H9 (cell line): ENCODE results near the gene PHACTR1. TPM values are rescaled to one million over a fixed set of nuclear protein-coding genes. Genes with fewer than 3 reads are reported as not detected.

Experiments used
- DNase-seq: peaks from one replicate; pipeline ENCODE4 v3.0.0-alpha.2; 2017
- H2AFZ ChIP-seq: one replicate; pipeline ENCODE4 v1.6.1; 2013; ENCODE audit warnings: mild to moderate bottlenecking, low read length, control low read depth, moderate library complexity
- H2AK5ac ChIP-seq: 2 replicates; pipeline ENCODE4 v1.6.1; 2013; ENCODE audit warnings: low read length, control low read depth, mixed read lengths; ENCODE audit not compliant: insufficient read length
- H2BK120ac ChIP-seq: one replicate; pipeline ENCODE4 v1.6.1; 2013; ENCODE audit warnings: low read depth, mild to moderate bottlenecking, low read length, control low read depth, inconsistent platforms; ENCODE audit not compliant: poor library complexity, severe bottlenecking
- H2BK12ac ChIP-seq: 2 replicates; pipeline ENCODE4 v1.6.1; 2013; ENCODE audit warnings: low read length, control low read depth, mixed read lengths, low read depth; ENCODE audit not compliant: insufficient read length
- H2BK15ac ChIP-seq: 2 replicates; pipeline ENCODE4 v1.6.1; 2013; ENCODE audit warnings: low read depth, low read length, control low read depth
- H2BK20ac ChIP-seq: one replicate; pipeline ENCODE4 v1.6.1; 2013; ENCODE audit warnings: low read depth, mild to moderate bottlenecking, low read length, control low read depth, inconsistent platforms; ENCODE audit not compliant: poor library complexity, severe bottlenecking
- H2BK5ac ChIP-seq: 2 replicates; pipeline ENCODE4 v1.6.1; 2013; ENCODE audit warnings: low read length, control low read depth, mixed read lengths; ENCODE audit not compliant: insufficient read length
- H3K14ac ChIP-seq: 2 replicates; pipeline ENCODE4 v1.6.1; 2013; ENCODE audit warnings: low read length, control low read depth; ENCODE audit not compliant: insufficient read depth
- H3K18ac ChIP-seq: 2 replicates; pipeline ENCODE4 v1.6.1; 2013; ENCODE audit warnings: low read depth, mild to moderate bottlenecking, mixed read lengths, low read length, control low read depth; ENCODE audit not compliant: insufficient read length
- H3K23ac ChIP-seq: 2 replicates; pipeline ENCODE4 v1.6.1; 2013; ENCODE audit warnings: low read length, control low read depth, mixed read lengths, low read depth; ENCODE audit not compliant: insufficient read length
- H3K23me2 ChIP-seq: 2 replicates; pipeline ENCODE4 v1.6.1; 2013; ENCODE audit warnings: low read depth, mild to moderate bottlenecking, mixed read lengths, low read length, control low read depth; ENCODE audit not compliant: insufficient read length, poor library complexity, severe bottlenecking
- H3K27ac ChIP-seq: 2 replicates; pipeline ENCODE4 v1.5.1; 2013; ENCODE audit warnings: low read length, control low read depth, mixed read lengths, low read depth; ENCODE audit not compliant: insufficient read length
- H3K27me3 ChIP-seq: 2 replicates; pipeline ENCODE4 v1.6.1; 2013; ENCODE audit warnings: low read length, control low read depth, inconsistent platforms; ENCODE audit not compliant: insufficient read depth
- H3K4ac ChIP-seq: 2 replicates; pipeline ENCODE4 v1.6.1; 2013; ENCODE audit warnings: low read depth, mild to moderate bottlenecking, control low read depth, inconsistent platforms, low read length, moderate library complexity
- H3K4me1 ChIP-seq: 2 replicates; pipeline ENCODE4 v1.6.1; 2013; ENCODE audit warnings: low read length, control low read depth, inconsistent platforms; ENCODE audit not compliant: insufficient read depth
- H3K4me2 ChIP-seq: 2 replicates; pipeline ENCODE4 v1.6.1; 2013; ENCODE audit warnings: low read length, control low read depth, mixed read lengths; ENCODE audit not compliant: insufficient read length, insufficient read depth
- H3K56ac ChIP-seq: 2 replicates; pipeline ENCODE4 v1.6.1; 2013; ENCODE audit warnings: low read depth, mild to moderate bottlenecking, mixed read lengths, low read length, control low read depth; ENCODE audit not compliant: insufficient read length
- H3K79me1 ChIP-seq: 2 replicates; pipeline ENCODE4 v1.6.1; 2013; ENCODE audit warnings: low read depth, mild to moderate bottlenecking, moderate library complexity, low read length, control low read depth, inconsistent platforms; ENCODE audit not compliant: insufficient read depth, poor library complexity, severe bottlenecking
- H3K79me2 ChIP-seq: 2 replicates; pipeline ENCODE4 v1.6.1; 2013; ENCODE audit warnings: low read length, control low read depth, inconsistent platforms; ENCODE audit not compliant: insufficient read depth
- H3K9ac ChIP-seq: 2 replicates; pipeline ENCODE4 v1.6.1; 2013; ENCODE audit warnings: low read length, control low read depth, mixed read lengths; ENCODE audit not compliant: insufficient read length; ENCODE audit errors: extremely low read depth
- H3K9me3 ChIP-seq: one replicate; pipeline ENCODE4 v1.6.1; 2013; ENCODE audit warnings: low read depth, low read length, inconsistent platforms; ENCODE audit not compliant: control insufficient read depth
- H3T11ph ChIP-seq: one replicate; pipeline ENCODE4 v1.6.1; 2013; ENCODE audit warnings: mild to moderate bottlenecking, low read length, control low read depth, inconsistent platforms
- H4K20me1 ChIP-seq: one replicate; pipeline ENCODE4 v1.6.1; 2013; ENCODE audit not compliant: control insufficient read depth, insufficient read length, insufficient read depth
- H4K5ac ChIP-seq: 2 replicates; pipeline ENCODE4 v1.6.1; 2013; ENCODE audit warnings: low read depth, mild to moderate bottlenecking, mixed read lengths, low read length, control low read depth; ENCODE audit not compliant: insufficient read length
- H4K8ac ChIP-seq: replicated peaks from 2 replicates; pipeline ENCODE4 v1.6.1; 2013; ENCODE audit warnings: low read length, control low read depth, mixed read lengths, low read depth; ENCODE audit not compliant: insufficient read length
- H4K91ac ChIP-seq: 2 replicates; pipeline ENCODE4 v1.6.1; 2013; ENCODE audit warnings: low read depth, mild to moderate bottlenecking, moderate library complexity, mixed read lengths, low read length, control low read depth; ENCODE audit not compliant: insufficient read length
- H3K27ac Mint-ChIP-seq, 3 experiments: 2 replicates in 2 of 3; 3 replicates in 1 of 3; pipeline ENCODE4 v1.8.0; 2020 to 2021; ENCODE audit warnings: mixed read lengths in 3 of 3, mild to moderate bottlenecking in 1 of 3, moderate library complexity in 1 of 3
- H3K27me3 Mint-ChIP-seq: 2 replicates; pipeline ENCODE4 v1.8.0; 2021; ENCODE audit warnings: low read depth, mild to moderate bottlenecking, moderate library complexity, mixed read lengths
- H3K36me3 Mint-ChIP-seq, 3 experiments: 2 replicates in 2 of 3; 3 replicates in 1 of 3; pipeline ENCODE4 v1.8.0; 2020 to 2021; ENCODE audit warnings: low read depth in 3 of 3, mixed read lengths in 3 of 3; ENCODE audit not compliant: insufficient read depth in 1 of 3
- H3K4me1 Mint-ChIP-seq, 2 experiments: 2 replicates each; pipeline ENCODE4 v1.8.0; 2020; ENCODE audit warnings: mixed read lengths in 2 of 2
- H3K4me3 Mint-ChIP-seq, 2 experiments: 2 replicates in 1 of 2; 3 replicates in 1 of 2; pipeline ENCODE4 v1.8.0; 2020 to 2021; ENCODE audit warnings: mild to moderate bottlenecking in 2 of 2, mixed read lengths in 2 of 2, moderate library complexity in 1 of 2
- H3K9me3 Mint-ChIP-seq, 2 experiments: 2 replicates in 1 of 2; 3 replicates in 1 of 2; pipeline ENCODE4 v1.8.0; 2020; ENCODE audit warnings: mild to moderate bottlenecking in 2 of 2, mixed read lengths in 2 of 2, moderate library complexity in 1 of 2
- CTCF ChIP-seq: fragments of 200-600 bp; sonication (generic); conservative IDR thresholded peaks from 3 replicates; pipeline ENCODE4 v1.8.0; 2021; ENCODE audit warnings: antibody characterized with exemption, mild to moderate bottlenecking
- WGBS: extraction: QIAGEN DNeasy Blood & Tissue Kit; methylation state at CpG from one replicate; pipeline ENCODE4 v1.1.7; 2013; ENCODE audit warnings: missing lambda C conversion rate, low lambda C conversion rate, mixed read lengths; ENCODE audit not compliant: insufficient read length; ENCODE audit errors: extremely low coverage; 5-methylcytosine and 5-hydroxymethylcytosine counted together
- total RNA-seq: library from RNA; stranded (reverse); gene quantifications from 2 replicates; pipeline ENCODE4 v1.2.1, GENCODE V29; 2021

The PHACTR1 gene
- total RNA-seq, 1 experiment from 2014 or later, result 15.9 TPM

GRCh38 chr6:12798326-12798725 is 81.8 kb downstream of the PHACTR1 start:
- no peak overlapping the region for H3K56ac ChIP-seq
- no peak overlapping the region for H3K14ac ChIP-seq
- H4K5ac ChIP-seq, result no peak overlapping the region
- no peak for DNase-seq
- H3K4me3 Mint-ChIP-seq, result no peak overlapping the region
- H3K4ac ChIP-seq, result no peak overlapping the region
- H3K4me1 Mint-ChIP-seq, result no peaks in the 10 kb centered on the region
- no peak overlapping the region for H3K27ac Mint-ChIP-seq
- H4K91ac ChIP-seq, result no peak overlapping the region
- no peaks in the 10 kb centered on the region for H3K36me3 Mint-ChIP-seq
- no peak overlapping the region for H3K9ac ChIP-seq
- H2AK5ac ChIP-seq, result no peak overlapping the region
- H2BK12ac ChIP-seq, result no peak overlapping the region
- no peaks in the 10 kb centered on the region; the same call in 1 of the 2 replicates for H3K4me1 ChIP-seq
- no peaks in the 10 kb centered on the region for H3K27me3 ChIP-seq
- no peaks in the 10 kb centered on the region for H4K20me1 ChIP-seq
- no peak overlapping the region for H2BK5ac ChIP-seq
- no CpG with 5 or more reads among the region's 4 CpGs for WGBS
- no peak overlapping the region for H2AFZ ChIP-seq
- no peaks in the 10 kb centered on the region for H3K79me2 ChIP-seq
- no peak overlapping the region for H3K18ac ChIP-seq
- no peak overlapping the region for H3T11ph ChIP-seq
- H3K9me3 Mint-ChIP-seq, result no peaks in the 10 kb centered on the region
- H3K23me2 ChIP-seq, result no peaks in the 10 kb centered on the region
- no peak overlapping the region for H4K8ac ChIP-seq
- H3K27me3 Mint-ChIP-seq, result no peaks in the 10 kb centered on the region
- H3K79me1 ChIP-seq, result no peaks in the 10 kb centered on the region
- H2BK20ac ChIP-seq, result no peak overlapping the region
- H3K4me2 ChIP-seq, result no peak overlapping the region
- no peak overlapping the region for H2BK120ac ChIP-seq
- H3K9me3 ChIP-seq, result no peaks in the 10 kb centered on the region
- no peak overlapping the region for H3K27ac ChIP-seq
- H2BK15ac ChIP-seq, result no peak overlapping the region
- H3K23ac ChIP-seq, result no peak overlapping the region
- TF ChIP-seq CTCF, result no peak
